ENCODE results near the gene ARHGEF37.
"Not testable (repeated sequence)": the region's sequence is repeated elsewhere in the genome, so short reads cannot be mapped to it uniquely, and the experiment has no call there.

The ARHGEF37 gene

DNA sequence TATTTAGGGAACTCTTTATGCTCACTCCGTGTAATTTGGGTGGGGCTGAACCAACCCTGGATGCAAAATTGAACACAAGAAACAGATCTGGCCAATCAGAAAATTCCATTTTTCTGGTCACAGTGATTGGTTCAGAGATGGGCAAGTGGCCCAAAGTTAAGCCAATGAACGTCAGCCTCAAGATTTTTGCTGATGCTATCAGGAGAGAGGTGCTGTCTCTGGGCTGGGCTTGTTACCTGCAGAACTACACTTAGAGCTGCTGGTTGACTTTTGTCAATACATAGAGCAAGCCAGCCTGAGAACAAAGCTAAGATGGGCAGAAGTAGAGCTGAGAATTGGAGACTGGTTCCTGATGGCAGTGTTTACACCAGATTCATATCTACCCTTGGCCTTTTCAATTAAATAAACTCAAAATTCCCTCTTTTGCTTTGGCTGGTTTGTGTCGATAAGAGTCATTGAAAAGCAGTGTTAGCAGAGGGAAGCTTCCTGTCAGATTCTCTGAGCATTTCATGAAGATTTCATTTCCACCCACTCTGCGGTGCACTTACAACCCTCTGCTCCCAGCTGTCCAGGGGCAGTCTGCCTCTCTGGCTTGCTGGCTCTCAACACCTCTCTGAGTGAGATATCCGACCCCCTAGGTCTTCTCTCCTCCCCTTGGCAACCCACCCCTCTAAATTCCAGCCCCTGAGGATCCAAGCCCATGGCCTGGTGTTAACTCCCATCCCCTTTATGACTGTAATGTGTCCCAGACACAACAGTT, 84.3 kb downstream of the ARHGEF37 start:
- TF ChIP-seq CTCF (IDR thresholded peaks at IDR 0.05; ENCODE audit: extremely low read depth, insufficient read depth, missing control alignments): no peak
- DNase-seq (ENCODE audit: low spot score): no peak
- in situ Hi-C loops (cut with MboI; ENCODE audit: low pct_unique_long_range_greater_than_20kb, low sequenced_read_pairs, unreplicated experiment): no loop called here

GRCh38 chr5:149666212-149666852, 85.0 kb downstream of the ARHGEF37 start:
- in situ Hi-C loops (cut with MboI; ENCODE audit: low pct_unique_long_range_greater_than_20kb, low sequenced_read_pairs, unreplicated experiment): no loop called here
- DNase-seq (ENCODE audit: low spot score): no peak
- TF ChIP-seq CTCF (IDR thresholded peaks at IDR 0.05; ENCODE audit: extremely low read depth, insufficient read depth, missing control alignments): no peak

- DNase-seq (ENCODE audit: low spot score): peak; percentile 65
- in situ Hi-C loops (cut with MboI; ENCODE audit: low pct_unique_long_range_greater_than_20kb, low sequenced_read_pairs, unreplicated experiment): no loop called here
- TF ChIP-seq CTCF (IDR thresholded peaks at IDR 0.05; ENCODE audit: extremely low read depth, insufficient read depth, missing control alignments): peak; percentile 75
Observed at GRCh38 chr5:149667084-149667828, 86.0 kb downstream of the ARHGEF37 start.

DNA sequence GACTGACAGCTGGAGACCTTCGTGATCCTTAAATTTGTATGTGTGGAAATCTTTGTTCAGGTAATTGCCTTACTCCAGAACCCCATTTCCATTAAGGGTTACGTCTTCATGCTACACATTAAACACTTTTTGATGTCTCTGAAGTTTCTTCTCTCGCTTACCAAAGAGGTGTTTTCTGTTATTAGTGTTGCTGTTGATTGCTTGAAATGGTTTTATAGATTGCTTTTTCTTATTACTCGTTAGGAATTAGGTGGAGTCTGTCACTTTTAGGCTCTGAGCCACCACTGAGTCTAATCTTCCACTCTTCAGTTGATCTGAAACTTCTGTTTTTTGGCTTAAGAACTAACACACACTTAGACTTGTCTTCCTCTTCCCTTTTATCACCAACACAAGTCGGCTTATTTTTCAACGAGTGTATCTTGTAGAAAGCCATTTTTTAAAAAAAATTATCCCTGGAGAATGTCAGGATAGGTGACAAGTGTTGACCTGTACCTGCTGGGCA, 86.6 kb downstream of the ARHGEF37 start:
- in situ Hi-C loops (cut with MboI; ENCODE audit: low pct_unique_long_range_greater_than_20kb, low sequenced_read_pairs, unreplicated experiment): no loop called here
- TF ChIP-seq CTCF (IDR thresholded peaks at IDR 0.05; ENCODE audit: extremely low read depth, insufficient read depth, missing control alignments): no peak
- DNase-seq (ENCODE audit: low spot score): no peak

DNA sequence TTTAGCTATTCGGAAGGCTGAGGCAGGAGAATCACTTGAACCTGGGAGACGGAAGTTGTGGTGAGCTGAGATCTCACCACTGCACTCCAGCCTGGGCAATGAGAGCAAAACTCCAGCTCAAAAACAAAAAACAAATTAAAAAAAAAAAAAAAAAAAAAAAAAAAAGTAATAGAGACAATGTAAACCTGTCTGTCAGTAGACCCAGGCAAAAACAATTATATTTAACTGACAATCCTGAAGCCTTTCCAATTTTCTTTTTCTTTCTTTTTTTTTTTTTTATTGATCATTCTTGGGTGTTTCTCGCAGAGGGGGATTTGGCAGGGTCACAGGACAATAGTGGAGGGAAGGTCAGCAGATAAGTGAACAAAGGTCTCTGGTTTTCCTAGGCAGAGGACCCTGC, 88.0 kb downstream of the ARHGEF37 start:
- in situ Hi-C loops (cut with MboI; ENCODE audit: low pct_unique_long_range_greater_than_20kb, low sequenced_read_pairs, unreplicated experiment); DNase-seq (ENCODE audit: low spot score): not testable (repeated sequence)

GRCh38 chr5:149671544-149671943, 90.2 kb downstream of the ARHGEF37 start:
- TF ChIP-seq CTCF (IDR thresholded peaks at IDR 0.05; ENCODE audit: extremely low read depth, insufficient read depth, missing control alignments): no peak
- in situ Hi-C loops (cut with MboI; ENCODE audit: low pct_unique_long_range_greater_than_20kb, low sequenced_read_pairs, unreplicated experiment): no loop called here
- no peak for DNase-seq (ENCODE audit: low spot score)
